ENCODE measurements around the gene NRP1. TPM values are rescaled to one million over a fixed set of nuclear protein-coding genes. Genes with fewer than 3 reads are reported as not detected.

The NRP1 gene
- total and polyA plus RNA-seq, 2 donors = 36.9 to 172 TPM

GRCh38 chr10:33325929-33326328, 8.5 kb downstream of the NRP1 start:
- H3K4me3 ChIP-seq (ENCODE audit: low read depth, low read length) = no peak overlapping the region
- H3K27ac ChIP-seq (ENCODE audit: low read depth) = no peak overlapping the region
- whole genome bisulfite sequencing = 28% methylated on average over 2 of the region's 2 CpGs
- peaks cover under 1% of the 10 kb centered on the region for H3K4me1 ChIP-seq (ENCODE audit: insufficient read depth)
- no peak for DNase-seq (ENCODE audit: extremely low spot score)
- no peaks in the 10 kb centered on the region for H3K36me3 ChIP-seq (ENCODE audit: insufficient read depth)

GRCh38 chr10:33323721-33324120, 10.7 kb downstream of the NRP1 start:
- Histone ChIP-seq H3K4me1 (ENCODE audit: insufficient read depth) (no peaks in the 10 kb centered on the region), H3K4me3 (ENCODE audit: low read depth, low read length) (no peak overlapping the region), H3K27ac (ENCODE audit: low read depth) (no peak overlapping the region), H3K36me3 (ENCODE audit: insufficient read depth) (no peaks in the 10 kb centered on the region)
- WGBS = 83% methylated on average over 6 of the region's 6 CpGs
- DNase-seq (ENCODE audit: extremely low spot score) = no peak

DNA sequence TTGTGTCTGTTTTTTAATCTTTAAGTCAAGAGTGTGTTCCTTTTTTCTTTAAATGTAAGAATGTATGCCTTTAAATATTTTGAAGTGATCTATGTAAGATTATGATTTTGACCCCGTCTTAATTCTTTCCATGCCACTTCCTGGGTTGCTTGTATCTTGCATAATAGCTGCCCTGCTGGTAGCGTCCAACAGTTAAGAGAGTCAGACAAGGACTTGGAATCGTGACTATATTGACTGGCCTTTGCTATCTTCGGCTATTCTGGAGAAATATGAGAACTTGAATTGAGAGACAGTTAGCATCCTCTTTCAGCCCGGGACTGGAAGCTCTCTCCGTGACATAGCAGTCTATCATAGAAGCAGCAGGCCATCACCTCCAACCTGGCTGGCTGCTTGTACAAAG, 13.0 kb downstream of the NRP1 start:
- Histone ChIP-seq H3K4me3 (ENCODE audit: low read depth, low read length) (no peak overlapping the region), H3K4me1 (ENCODE audit: insufficient read depth) (no peaks in the 10 kb centered on the region), H3K36me3 (ENCODE audit: insufficient read depth) (no peaks in the 10 kb centered on the region), H3K27ac (ENCODE audit: low read depth) (no peak overlapping the region)
- WGBS = 39% methylated on average over 6 of the region's 6 CpGs
- DNase-seq (ENCODE audit: extremely low spot score) = no peak

GRCh38 chr10:33320288-33320687, 14.2 kb downstream of the NRP1 start:
- 97% methylated on average over 7 of the region's 7 CpGs for WGBS
- Histone ChIP-seq H3K27ac (ENCODE audit: low read depth) (no peak overlapping the region), H3K36me3 (ENCODE audit: insufficient read depth) (no peaks in the 10 kb centered on the region), H3K4me3 (ENCODE audit: low read depth, low read length) (no peak overlapping the region), H3K4me1 (ENCODE audit: insufficient read depth) (no peaks in the 10 kb centered on the region)
- DNase-seq (ENCODE audit: extremely low spot score) = no peak

- WGBS = 30% methylated on average over 4 of the region's 4 CpGs
- DNase-seq (ENCODE audit: extremely low spot score) = no peak
- no peak overlapping the region for H3K4me3 ChIP-seq (ENCODE audit: low read depth, low read length)
- no peak overlapping the region for H3K27ac ChIP-seq (ENCODE audit: low read depth)
- H3K4me1 ChIP-seq (ENCODE audit: insufficient read depth) = no peaks in the 10 kb centered on the region
- H3K36me3 ChIP-seq (ENCODE audit: insufficient read depth) = no peaks in the 10 kb centered on the region
Observed at GRCh38 chr10:33315891-33316290, 18.6 kb downstream of the NRP1 start.

- DNase-seq (ENCODE audit: extremely low spot score) = no peak
- Histone ChIP-seq H3K4me3 (ENCODE audit: low read depth, low read length) (no peak overlapping the region), H3K27ac (ENCODE audit: low read depth) (peak overlapping the region; percentile 27), H3K4me1 (ENCODE audit: insufficient read depth) (no peaks in the 10 kb centered on the region), H3K36me3 (ENCODE audit: insufficient read depth) (no peaks in the 10 kb centered on the region)
- WGBS = 21% methylated on average over 5 of the region's 5 CpGs
Observed at GRCh38 chr10:33314811-33315561, 19.5 kb downstream of the NRP1 start.

GRCh38 chr10:33311640-33312039, 22.8 kb downstream of the NRP1 start:
- H3K27ac ChIP-seq (ENCODE audit: low read depth) = no peak overlapping the region
- H3K4me1 ChIP-seq (ENCODE audit: insufficient read depth) = no peaks in the 10 kb centered on the region
- H3K36me3 ChIP-seq (ENCODE audit: insufficient read depth) = no peaks in the 10 kb centered on the region
- 86% methylated on average over 1 of the region's 1 CpG for WGBS
- no peak overlapping the region for H3K4me3 ChIP-seq (ENCODE audit: low read depth, low read length)
- DNase-seq (ENCODE audit: extremely low spot score) = no peak

- no peak for DNase-seq (ENCODE audit: extremely low spot score)
- no peak overlapping the region for H3K4me3 ChIP-seq (ENCODE audit: low read depth, low read length)
- H3K27ac ChIP-seq (ENCODE audit: low read depth) = no peak overlapping the region
- H3K36me3 ChIP-seq (ENCODE audit: insufficient read depth) = no peaks in the 10 kb centered on the region
- H3K4me1 ChIP-seq (ENCODE audit: insufficient read depth) = peaks cover 1% of the 10 kb centered on the region
- WGBS = 86% methylated on average over 4 of the region's 4 CpGs
Observed at GRCh38 chr10:33310853-33311252, 23.6 kb downstream of the NRP1 start.

DNA sequence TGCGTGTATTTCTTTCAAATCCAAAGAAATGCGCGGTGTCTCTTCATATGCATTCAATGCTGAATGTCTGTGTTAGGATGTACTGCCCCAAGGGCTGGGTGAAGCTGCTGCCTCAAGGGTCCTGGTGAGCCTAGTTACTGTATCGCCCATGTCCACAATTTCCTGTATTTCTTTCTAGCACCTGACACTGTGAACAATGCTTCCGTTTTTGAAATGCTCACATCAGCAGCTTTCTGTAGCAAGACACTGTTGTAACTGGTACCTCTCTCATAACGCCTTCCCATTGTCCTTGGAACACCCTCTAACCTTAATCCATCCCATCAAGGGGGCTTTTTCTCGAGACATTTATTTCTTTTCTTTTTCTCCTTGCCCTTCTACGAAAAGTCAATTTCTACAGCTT, 25.1 kb downstream of the NRP1 start:
- no peak for DNase-seq (ENCODE audit: extremely low spot score)
- Histone ChIP-seq H3K4me1 (ENCODE audit: insufficient read depth) (peaks cover 1% of the 10 kb centered on the region), H3K27ac (ENCODE audit: low read depth) (no peak overlapping the region), H3K36me3 (ENCODE audit: insufficient read depth) (no peaks in the 10 kb centered on the region), H3K4me3 (ENCODE audit: low read depth, low read length) (no peak overlapping the region)
- WGBS = 87% methylated on average over 8 of the region's 8 CpGs

DNA sequence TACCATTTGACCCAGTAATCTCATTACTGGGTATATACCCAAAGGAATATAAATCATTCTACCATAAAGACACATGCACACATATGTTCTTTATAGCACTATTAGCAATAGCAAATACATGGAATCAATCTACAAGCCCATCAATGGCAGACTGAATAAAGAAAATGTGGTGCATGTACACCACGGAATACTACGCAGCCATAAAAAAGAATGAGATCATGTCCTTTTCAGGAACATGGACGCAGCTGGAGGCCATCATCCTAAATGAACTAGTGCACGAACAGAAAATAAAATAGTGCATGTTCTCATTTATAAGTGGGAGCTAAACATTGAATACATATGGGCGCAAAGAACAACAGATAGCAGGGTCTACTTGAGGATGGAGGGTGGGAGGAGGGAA, 26.6 kb downstream of the NRP1 start:
- H3K36me3 ChIP-seq (ENCODE audit: insufficient read depth) = no peaks in the 10 kb centered on the region
- WGBS = 98% methylated on average over 5 of the region's 5 CpGs
- no peak overlapping the region for H3K27ac ChIP-seq (ENCODE audit: low read depth)
- H3K4me3 ChIP-seq (ENCODE audit: low read depth, low read length) = no peak overlapping the region
- no peak for DNase-seq (ENCODE audit: extremely low spot score)
- peaks cover 1% of the 10 kb centered on the region for H3K4me1 ChIP-seq (ENCODE audit: insufficient read depth)

- Histone ChIP-seq H3K4me3 (ENCODE audit: low read depth, low read length) (no peak overlapping the region), H3K4me1 (ENCODE audit: insufficient read depth) (peaks cover 1% of the 10 kb centered on the region), H3K27ac (ENCODE audit: low read depth) (no peak overlapping the region), H3K36me3 (ENCODE audit: insufficient read depth) (no peaks in the 10 kb centered on the region)
- no peak for DNase-seq (ENCODE audit: extremely low spot score)
- 78% methylated on average over 4 of the region's 4 CpGs for WGBS
Observed at GRCh38 chr10:33306701-33307519, 27.6 kb downstream of the NRP1 start.

GRCh38 chr10:33306126-33306525, 28.3 kb downstream of the NRP1 start:
- DNase-seq (ENCODE audit: extremely low spot score) = no peak
- Histone ChIP-seq H3K4me1 (ENCODE audit: insufficient read depth) (peaks cover 1% of the 10 kb centered on the region), H3K36me3 (ENCODE audit: insufficient read depth) (no peaks in the 10 kb centered on the region), H3K4me3 (ENCODE audit: low read depth, low read length) (no peak overlapping the region), H3K27ac (ENCODE audit: low read depth) (no peak overlapping the region)
- WGBS = 33% methylated on average over 5 of the region's 5 CpGs

DNA sequence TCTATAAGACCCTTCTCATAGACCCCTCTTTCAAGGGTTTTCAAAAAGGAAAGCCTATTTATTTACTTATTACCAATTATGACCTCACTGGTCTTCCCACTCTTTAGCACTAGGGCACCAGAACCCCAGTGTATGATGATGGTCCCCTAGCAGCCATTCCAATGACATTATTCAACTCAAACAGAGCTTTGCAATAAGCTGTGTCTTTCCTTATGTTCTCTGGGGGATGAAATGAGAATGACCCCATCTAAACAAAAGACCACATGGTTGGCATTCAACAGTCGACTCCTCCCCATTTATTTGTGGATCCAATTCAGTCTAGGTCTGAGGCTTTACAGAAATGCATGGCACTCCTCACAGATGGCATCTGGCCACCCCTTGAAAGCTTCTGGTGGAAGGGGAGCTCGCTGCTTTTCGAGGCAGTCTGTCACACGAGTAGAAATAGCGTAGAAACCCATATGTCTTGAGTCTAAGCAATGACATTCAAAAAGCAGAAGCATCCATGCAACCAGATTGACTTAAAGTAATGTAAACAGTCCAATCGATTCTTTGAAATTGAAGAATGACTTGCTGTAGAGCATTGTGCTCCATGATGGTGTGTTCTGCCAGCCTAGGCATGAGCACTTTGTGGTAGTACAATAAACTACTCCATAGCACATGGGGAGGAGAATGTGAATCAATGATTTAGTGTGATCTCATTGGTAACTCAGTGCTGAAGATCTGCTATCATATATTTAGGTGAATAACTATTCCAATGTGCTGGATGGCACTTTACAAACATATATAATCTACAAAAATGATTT, 29.8 kb downstream of the NRP1 start:
- no peak overlapping the region for H3K27ac ChIP-seq (ENCODE audit: low read depth)

More for the DNA sequence above, 29.8 kb downstream of the NRP1 start:
- DNase-seq (ENCODE audit: extremely low spot score) = no peak
- no peaks in the 10 kb centered on the region for H3K36me3 ChIP-seq (ENCODE audit: insufficient read depth)
- no peak overlapping the region for H3K4me3 ChIP-seq (ENCODE audit: low read depth, low read length)
- H3K4me1 ChIP-seq (ENCODE audit: insufficient read depth) = peaks cover 1% of the 10 kb centered on the region
- WGBS = 84% methylated on average over 6 of the region's 6 CpGs
